ENCODE measurements around the gene NDUFS1.

Gene NDUFS1

GRCh38 chr2:206190689-206191088, 31.4 kb upstream of the NDUFS1 start:
- no peak for ATAC-seq
- TF ChIP-seq TCF4 (CRISPR knock-in tag; IDR thresholded peaks at IDR 0.05; ENCODE audit: borderline replicate concordance) (no peak), ZNF565 (CRISPR knock-in tag; conservative IDR thresholded peaks at IDR 0.05; ENCODE audit: low read depth) (no peak), ARNTL (CRISPR knock-in tag; IDR thresholded peaks at IDR 0.05; ENCODE audit: borderline replicate concordance, low read depth) (no peak), TSHZ2 (CRISPR knock-in tag; IDR thresholded peaks at IDR 0.05) (no peak), ZC3H10 (CRISPR knock-in tag; IDR thresholded peaks at IDR 0.05) (no peak), ISL1 (CRISPR knock-in tag; IDR thresholded peaks at IDR 0.05) (no peak), SNAI2 (CRISPR knock-in tag; IDR thresholded peaks at IDR 0.05) (no peak), BACH2 (CRISPR knock-in tag; IDR thresholded peaks at IDR 0.05; ENCODE audit: borderline replicate concordance) (no peak), TOX (CRISPR knock-in tag; IDR thresholded peaks at IDR 0.05; ENCODE audit: borderline replicate concordance) (no peak)
- TF ChIP-seq, protein P1, sequence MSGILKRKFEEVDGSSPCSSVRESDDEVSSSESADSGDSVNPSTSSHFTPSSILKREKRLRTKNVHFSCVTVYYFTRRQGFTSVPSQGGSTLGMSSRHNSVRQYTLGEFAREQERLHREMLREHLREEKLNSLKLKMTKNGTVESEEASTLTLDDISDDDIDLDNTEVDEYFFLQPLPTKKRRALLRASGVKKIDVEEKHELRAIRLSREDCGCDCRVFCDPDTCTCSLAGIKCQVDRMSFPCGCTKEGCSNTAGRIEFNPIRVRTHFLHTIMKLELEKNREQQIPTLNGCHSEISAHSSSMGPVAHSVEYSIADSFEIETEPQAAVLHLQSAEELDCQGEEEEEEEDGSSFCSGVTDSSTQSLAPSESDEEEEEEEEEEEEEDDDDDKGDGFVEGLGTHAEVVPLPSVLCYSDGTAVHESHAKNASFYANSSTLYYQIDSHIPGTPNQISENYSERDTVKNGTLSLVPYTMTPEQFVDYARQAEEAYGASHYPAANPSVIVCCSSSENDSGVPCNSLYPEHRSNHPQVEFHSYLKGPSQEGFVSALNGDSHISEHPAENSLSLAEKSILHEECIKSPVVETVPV (CRISPR knock-in tag; IDR thresholded peaks at IDR 0.05), result no peak
- TF ChIP-seq, protein P2, sequence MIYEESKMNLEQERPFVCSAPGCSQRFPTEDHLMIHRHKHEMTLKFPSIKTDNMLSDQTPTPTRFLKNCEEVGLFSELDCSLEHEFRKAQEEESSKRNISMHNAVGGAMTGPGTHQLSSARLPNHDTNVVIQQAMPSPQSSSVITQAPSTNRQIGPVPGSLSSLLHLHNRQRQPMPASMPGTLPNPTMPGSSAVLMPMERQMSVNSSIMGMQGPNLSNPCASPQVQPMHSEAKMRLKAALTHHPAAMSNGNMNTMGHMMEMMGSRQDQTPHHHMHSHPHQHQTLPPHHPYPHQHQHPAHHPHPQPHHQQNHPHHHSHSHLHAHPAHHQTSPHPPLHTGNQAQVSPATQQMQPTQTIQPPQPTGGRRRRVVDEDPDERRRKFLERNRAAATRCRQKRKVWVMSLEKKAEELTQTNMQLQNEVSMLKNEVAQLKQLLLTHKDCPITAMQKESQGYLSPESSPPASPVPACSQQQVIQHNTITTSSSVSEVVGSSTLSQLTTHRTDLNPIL (CRISPR knock-in tag; IDR thresholded peaks at IDR 0.05; ENCODE audit: low read depth), result no peak

- ATAC-seq, result no peak
- TF ChIP-seq ZFP3 (CRISPR knock-in tag; IDR thresholded peaks at IDR 0.05), result no peak
- no peak for TF ChIP-seq ARNTL (CRISPR knock-in tag; IDR thresholded peaks at IDR 0.05; ENCODE audit: borderline replicate concordance, low read depth)
- TF ChIP-seq OSR1 (CRISPR knock-in tag; IDR thresholded peaks at IDR 0.05), result no peak
- no peak for TF ChIP-seq ZFP30 (CRISPR knock-in tag; IDR thresholded peaks at IDR 0.05)
- TF ChIP-seq, protein P1 (CRISPR knock-in tag; IDR thresholded peaks at IDR 0.05), result no peak
- no peak for TF ChIP-seq ZNF70 (CRISPR knock-in tag; IDR thresholded peaks at IDR 0.05)
- TF ChIP-seq TCF4 (CRISPR knock-in tag; IDR thresholded peaks at IDR 0.05; ENCODE audit: borderline replicate concordance), result no peak
- TF ChIP-seq ESRRG (CRISPR knock-in tag; IDR thresholded peaks at IDR 0.05), result no peak
- no peak for TF ChIP-seq ZNF8 (CRISPR knock-in tag; IDR thresholded peaks at IDR 0.05)
- no peak for TF ChIP-seq TOX (CRISPR knock-in tag; IDR thresholded peaks at IDR 0.05; ENCODE audit: borderline replicate concordance)
- TF ChIP-seq GLIS3 (CRISPR knock-in tag; IDR thresholded peaks at IDR 0.05), result no peak
- TF ChIP-seq, protein P2 (CRISPR knock-in tag; IDR thresholded peaks at IDR 0.05; ENCODE audit: low read depth), result no peak
- TF ChIP-seq CSDC2 (CRISPR knock-in tag; IDR thresholded peaks at IDR 0.05), result no peak
- TF ChIP-seq PATZ1 (CRISPR knock-in tag; IDR thresholded peaks at IDR 0.05; ENCODE audit: borderline replicate concordance), result no peak
Observed at GRCh38 chr2:206190111-206190510, 30.9 kb upstream of the NDUFS1 start.

GRCh38 chr2:206189691-206190090, 30.4 kb upstream of the NDUFS1 start:
- no peak for ATAC-seq
- no peak for TF ChIP-seq ZFP3 (CRISPR knock-in tag; IDR thresholded peaks at IDR 0.05)
- no peak for TF ChIP-seq ZNF70 (CRISPR knock-in tag; IDR thresholded peaks at IDR 0.05)
- no peak for TF ChIP-seq RARB (CRISPR knock-in tag; IDR thresholded peaks at IDR 0.05)
- no peak for TF ChIP-seq ARNTL (CRISPR knock-in tag; IDR thresholded peaks at IDR 0.05; ENCODE audit: borderline replicate concordance, low read depth)
- no peak for TF ChIP-seq SNAI2 (CRISPR knock-in tag; IDR thresholded peaks at IDR 0.05)
- no peak for TF ChIP-seq TOX (CRISPR knock-in tag; IDR thresholded peaks at IDR 0.05; ENCODE audit: borderline replicate concordance)
- no peak for TF ChIP-seq POU6F1 (CRISPR knock-in tag; IDR thresholded peaks at IDR 0.05; ENCODE audit: borderline replicate concordance, low read depth)
- no peak for TF ChIP-seq ZNF565 (CRISPR knock-in tag; conservative IDR thresholded peaks at IDR 0.05; ENCODE audit: low read depth)
- no peak for TF ChIP-seq ZFP30 (CRISPR knock-in tag; IDR thresholded peaks at IDR 0.05)
- no peak for TF ChIP-seq ZNF8 (CRISPR knock-in tag; IDR thresholded peaks at IDR 0.05)
- TF ChIP-seq GLIS3 (CRISPR knock-in tag; IDR thresholded peaks at IDR 0.05), result no peak
- TF ChIP-seq CSDC2 (CRISPR knock-in tag; IDR thresholded peaks at IDR 0.05), result no peak
- no peak for TF ChIP-seq ZC3H10 (CRISPR knock-in tag; IDR thresholded peaks at IDR 0.05)
- TF ChIP-seq ESRRG (CRISPR knock-in tag; IDR thresholded peaks at IDR 0.05), result no peak
- no peak for TF ChIP-seq OSR1 (CRISPR knock-in tag; IDR thresholded peaks at IDR 0.05)
